HEK293T (cell line): Measurements from ENCODE around the gene NIM1K.
"Not testable (repeated sequence)": the region's sequence is repeated elsewhere in the genome, so short reads cannot be mapped to it uniquely, and the experiment has no call there.

Source experiments
- CTCF ChIA-PET: fragments of 350-600 bp; formaldehyde crosslinking; extraction: SDS; loops from one replicate; lab custom pipeline; 2021; ENCODE audit warnings: antibody characterized with exemption, inconsistent platforms; lab: Yijun Ruan, JAX
- POLR2A ChIA-PET: fragments of 350-600 bp; formaldehyde crosslinking; extraction: SDS; loops from one replicate; lab custom pipeline; 2020; ENCODE audit warnings: antibody characterized with exemption, inconsistent platforms; lab: Yijun Ruan, JAX
- DNase-seq: peaks from one replicate; pipeline ENCODE4 v3.0.0; 2012; ENCODE audit warnings: mixed read lengths; ENCODE audit errors: extremely low spot score
- ARNT ChIP-seq: fragments of 450-650 bp; IDR thresholded peaks from 2 replicates; pipeline ENCODE4 v1.6.1; 2017; ENCODE audit warnings: mild to moderate bottlenecking
- BHLHE40 ChIP-seq: fragments of 450-650 bp; IDR thresholded peaks from 2 replicates; pipeline ENCODE4 v1.6.1; 2016; ENCODE audit warnings: mild to moderate bottlenecking, moderate library complexity, borderline replicate concordance
- CTBP1 ChIP-seq: fragments of 450-650 bp; IDR thresholded peaks from 2 replicates; pipeline ENCODE4 v1.6.1; 2016; ENCODE audit warnings: borderline replicate concordance
- ELF4 ChIP-seq: fragments of 450-650 bp; IDR thresholded peaks from 2 replicates; pipeline ENCODE4 v1.6.1; 2017; ENCODE audit warnings: antibody characterized with exemption
- FOXA1 ChIP-seq: fragments of 450-650 bp; IDR thresholded peaks from 2 replicates; pipeline ENCODE4 v1.6.1; 2016; ENCODE audit warnings: mild to moderate bottlenecking
- FOXK2 ChIP-seq: fragments of 450-650 bp; IDR thresholded peaks from 2 replicates; pipeline ENCODE4 v1.6.1; 2016; ENCODE audit warnings: mild to moderate bottlenecking
- FOXM1 ChIP-seq: fragments of 450-650 bp; IDR thresholded peaks from 2 replicates; pipeline ENCODE4 v1.6.1; 2017; ENCODE audit warnings: mild to moderate bottlenecking, borderline replicate concordance
- HDGF ChIP-seq: fragments of 450-650 bp; IDR thresholded peaks from 2 replicates; pipeline ENCODE4 v1.6.1; 2017; ENCODE audit warnings: antibody characterized with exemption, borderline replicate concordance
- L3MBTL2 ChIP-seq: fragments of 450-650 bp; conservative IDR thresholded peaks from 2 replicates; pipeline ENCODE4 v1.6.1; 2016; ENCODE audit warnings: mild to moderate bottlenecking
- LEF1 ChIP-seq: fragments of 450-650 bp; IDR thresholded peaks from 2 replicates; pipeline ENCODE4 v1.6.1; 2017; ENCODE audit warnings: mild to moderate bottlenecking, borderline replicate concordance
- NFRKB ChIP-seq: fragments of 450-650 bp; IDR thresholded peaks from 2 replicates; pipeline ENCODE4 v1.6.1; 2016; ENCODE audit warnings: mild to moderate bottlenecking, moderate library complexity
- SP1 ChIP-seq: fragments of 450-650 bp; IDR thresholded peaks from 2 replicates; pipeline ENCODE4 v1.6.1; 2017
- SUZ12 ChIP-seq: fragments of 450-650 bp; IDR thresholded peaks from 2 replicates; pipeline ENCODE4 v1.6.1; 2016; ENCODE audit warnings: mild to moderate bottlenecking
- TARDBP ChIP-seq: fragments of 450-650 bp; IDR thresholded peaks from 2 replicates; pipeline ENCODE4 v1.6.1; 2016
- ZNF384 ChIP-seq: fragments of 450-650 bp; IDR thresholded peaks from 2 replicates; pipeline ENCODE4 v1.6.1; 2016
- TF ChIP-seq, protein P1 (sequence below): fragments of 450-650 bp; IDR thresholded peaks from 2 replicates; pipeline ENCODE4 v1.6.1; 2016

NIM1K gene

DNA sequence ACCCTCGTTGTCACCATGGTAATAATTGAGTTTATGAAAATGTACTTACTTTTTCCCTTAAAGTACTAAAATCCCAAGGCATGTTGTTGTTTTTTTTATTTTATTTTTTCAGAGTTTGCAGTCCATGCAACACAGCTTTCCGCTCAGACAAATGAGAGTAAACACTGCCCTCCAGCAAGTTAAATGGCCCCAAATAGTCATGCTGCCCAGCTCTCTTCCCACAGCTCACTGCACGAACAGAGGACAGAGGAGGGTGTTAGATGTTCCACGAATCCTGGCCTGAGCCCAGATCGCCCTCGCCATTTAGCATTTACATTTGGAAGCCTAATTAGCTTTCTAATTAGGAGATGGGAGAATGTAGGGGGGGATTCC lies 1.9 kb downstream of the NIM1K start:
- POLR2A ChIA-PET: interaction anchor here (1.1 to 1.8 kb wide), 2 partner anchors 9 to 73 kb away, joined by 4 to 7 read pairs; partner anchors contain the start of gene ZNF131
- no peak for TF ChIP-seq L3MBTL2
- no peak for TF ChIP-seq FOXK2
- no peak for TF ChIP-seq SUZ12
- TF ChIP-seq, protein P1, sequence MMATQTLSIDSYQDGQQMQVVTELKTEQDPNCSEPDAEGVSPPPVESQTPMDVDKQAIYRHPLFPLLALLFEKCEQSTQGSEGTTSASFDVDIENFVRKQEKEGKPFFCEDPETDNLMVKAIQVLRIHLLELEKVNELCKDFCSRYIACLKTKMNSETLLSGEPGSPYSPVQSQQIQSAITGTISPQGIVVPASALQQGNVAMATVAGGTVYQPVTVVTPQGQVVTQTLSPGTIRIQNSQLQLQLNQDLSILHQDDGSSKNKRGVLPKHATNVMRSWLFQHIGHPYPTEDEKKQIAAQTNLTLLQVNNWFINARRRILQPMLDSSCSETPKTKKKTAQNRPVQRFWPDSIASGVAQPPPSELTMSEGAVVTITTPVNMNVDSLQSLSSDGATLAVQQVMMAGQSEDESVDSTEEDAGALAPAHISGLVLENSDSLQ: no peak
- no peak for TF ChIP-seq BHLHE40
- TF ChIP-seq TARDBP: no peak
- no peak for TF ChIP-seq HDGF
- no peak for TF ChIP-seq ELF4
- TF ChIP-seq ZNF384: no peak
- TF ChIP-seq SP1: no peak
- no peak for TF ChIP-seq LEF1
- no peak for TF ChIP-seq CTBP1
- TF ChIP-seq FOXM1: no peak
- TF ChIP-seq FOXA1: no peak
- DNase-seq: no peak
- CTCF ChIA-PET: no interaction called here

DNA sequence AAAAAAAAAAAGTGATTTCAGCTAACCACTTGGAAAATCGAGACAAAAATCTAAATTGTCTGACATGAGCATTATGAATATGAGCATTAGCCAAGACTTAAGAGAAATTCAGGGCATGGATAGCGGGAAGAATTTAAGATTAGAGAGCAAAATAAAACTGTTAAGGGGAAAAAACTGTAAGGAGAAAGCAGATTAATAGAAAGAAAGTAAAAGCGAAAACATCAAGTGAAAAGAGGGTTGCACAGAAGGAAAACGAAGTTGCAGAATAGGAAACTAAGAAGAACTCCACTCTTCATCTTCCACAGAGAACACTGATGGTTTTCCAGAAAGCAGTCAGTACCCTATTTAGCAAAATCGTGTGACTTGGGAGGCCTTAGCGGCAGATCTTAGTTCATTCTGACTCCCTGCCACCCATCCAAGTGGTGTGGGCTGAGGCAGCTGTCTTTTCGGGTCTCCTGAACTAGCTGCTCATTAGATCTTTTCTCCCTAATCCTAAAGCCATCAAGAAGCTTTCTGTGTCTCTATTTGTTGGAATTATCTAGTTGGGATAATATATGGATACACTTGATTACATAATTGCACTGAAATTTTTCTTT lies 3.7 kb downstream of the NIM1K start:
- TF ChIP-seq FOXK2 (no peak), BHLHE40 (no peak), LEF1 (no peak)
- ChIA-PET POLR2A (no interaction called here), CTCF (interaction anchor here (0.6 to 0.8 kb wide), 2 partner anchors 75 to 111 kb away, joined by 3 read pairs; no protein-coding TSS in a partner anchor)
- DNase-seq: no peak

DNA sequence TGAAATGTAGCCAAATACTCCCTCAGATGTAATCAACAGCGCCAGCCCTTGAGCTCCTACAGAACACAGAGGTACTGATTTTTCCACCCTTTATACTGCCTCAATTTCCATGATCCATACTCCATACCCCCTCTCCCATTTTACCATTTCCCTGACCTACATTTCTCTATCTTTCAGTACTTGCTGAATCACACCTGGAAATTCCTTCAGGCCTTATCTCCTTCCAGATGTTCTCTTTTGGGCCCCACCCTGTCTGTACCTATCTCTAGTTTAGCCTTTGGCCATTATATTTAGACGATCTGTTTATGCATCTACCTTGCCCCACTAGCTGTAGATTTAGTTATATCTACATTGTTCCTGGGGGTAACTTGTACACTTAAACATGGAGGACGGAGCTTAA lies 5.5 kb downstream of the NIM1K start:
- no peak for TF ChIP-seq NFRKB
- no peak for TF ChIP-seq ELF4
- no peak for TF ChIP-seq SUZ12
- no peak for TF ChIP-seq TARDBP
- TF ChIP-seq FOXM1: no peak
- POLR2A ChIA-PET: no interaction called here
- CTCF ChIA-PET: interaction anchor here (1.1 kb wide), 1 partner anchor 192 kb away, joined by 3 read pairs; no protein-coding TSS in a partner anchor
- no peak for DNase-seq

DNA sequence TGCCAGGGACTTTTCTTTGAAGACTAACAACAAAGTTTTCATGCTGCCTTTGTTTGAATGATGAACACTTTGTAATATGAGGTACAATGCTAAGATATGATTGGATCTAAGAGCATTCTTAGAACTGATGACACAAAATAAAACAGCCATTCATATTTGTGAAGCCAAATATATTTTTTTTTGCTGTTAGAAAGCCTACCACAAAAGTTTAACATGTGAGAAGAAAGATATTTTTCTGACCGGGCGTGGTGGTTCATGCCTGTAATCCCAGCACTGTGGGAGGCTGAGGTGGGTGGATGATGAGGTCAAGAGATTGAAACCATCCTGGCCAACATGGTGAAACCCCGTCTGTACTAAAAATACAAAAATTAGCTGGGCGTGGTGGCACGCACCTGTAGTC lies 9.4 kb downstream of the NIM1K start:
- DNase-seq: not testable (repeated sequence)
- ChIA-PET CTCF (interaction anchor here (0.7 kb wide), 1 partner anchor 95 kb away, joined by 4 read pairs; no protein-coding TSS in a partner anchor), POLR2A (interaction anchor here (1.2 kb wide), 1 partner anchor 80 kb away, joined by 3 read pairs; the partner anchor contains the start of gene ZNF131)

DNA sequence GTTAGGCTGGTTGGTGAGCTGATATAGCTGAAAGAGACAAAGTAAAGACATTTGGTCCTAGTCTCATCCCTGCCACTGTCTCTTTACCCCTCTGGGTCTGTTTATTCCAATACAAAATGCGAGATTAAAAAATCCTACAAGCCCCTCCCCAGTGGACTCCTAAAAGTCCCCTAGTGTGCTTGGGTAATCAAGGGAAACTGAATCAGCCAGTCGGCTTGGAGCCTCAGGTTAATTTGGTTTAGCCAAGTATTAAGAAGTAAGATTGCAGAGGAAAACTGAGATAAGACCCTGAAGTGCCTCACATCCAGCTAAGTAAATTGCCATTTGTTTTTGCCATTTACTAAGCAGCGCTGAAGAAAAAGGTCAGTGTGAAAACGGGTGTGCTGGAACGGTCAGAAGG lies 10.4 kb downstream of the NIM1K start:
- no peak for DNase-seq
- TF ChIP-seq FOXM1: no peak
- TF ChIP-seq CTBP1: no peak
- TF ChIP-seq FOXK2: no peak
- TF ChIP-seq L3MBTL2: no peak
- no peak for TF ChIP-seq LEF1
- TF ChIP-seq SUZ12: no peak
- TF ChIP-seq HDGF: no peak
- no peak for TF ChIP-seq ELF4
- no peak for TF ChIP-seq TARDBP
- TF ChIP-seq, protein P1: no peak
- TF ChIP-seq ARNT: no peak
- TF ChIP-seq ZNF384: no peak
- no peak for TF ChIP-seq NFRKB
- TF ChIP-seq SP1: no peak
- no peak for TF ChIP-seq BHLHE40
- TF ChIP-seq FOXA1: no peak
- POLR2A ChIA-PET: interaction anchor here (1.2 to 1.4 kb wide), 2 partner anchors 9 to 81 kb away, joined by 3 to 4 read pairs; partner anchors contain the start of gene ZNF131
- CTCF ChIA-PET: interaction anchor here (0.6 kb wide), 1 partner anchor 296 kb away, joined by 4 read pairs; no protein-coding TSS in a partner anchor

DNA sequence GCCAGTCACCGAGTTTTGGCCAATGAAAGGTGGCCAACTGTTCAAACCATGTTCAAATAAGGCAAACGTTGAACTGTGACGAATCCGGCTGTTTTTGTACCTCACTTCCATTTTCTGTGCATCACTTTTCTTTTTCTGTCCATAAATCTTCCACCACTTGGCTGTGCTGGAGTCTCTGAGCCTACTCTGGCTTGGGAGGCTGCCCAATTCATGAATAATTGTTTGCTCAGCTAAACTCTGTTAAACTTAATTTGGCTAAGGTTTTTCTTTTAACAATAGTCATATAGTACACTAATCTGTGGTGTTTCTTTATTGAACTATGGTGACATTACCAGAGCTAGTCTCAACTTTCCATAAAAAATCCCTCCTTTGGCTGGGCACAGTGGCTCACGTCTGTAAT lies 11.3 kb downstream of the NIM1K start:
- DNase-seq: no peak
- CTCF ChIA-PET: no interaction called here
- TF ChIP-seq, protein P1: no peak
- no peak for TF ChIP-seq HDGF
- no peak for TF ChIP-seq ELF4
- TF ChIP-seq ARNT: no peak
- TF ChIP-seq SUZ12: no peak
- no peak for TF ChIP-seq FOXM1
- TF ChIP-seq LEF1: no peak
- no peak for TF ChIP-seq TARDBP
- no peak for TF ChIP-seq ZNF384
- TF ChIP-seq L3MBTL2: no peak
- TF ChIP-seq BHLHE40: no peak
- no peak for TF ChIP-seq FOXK2
- TF ChIP-seq FOXA1: no peak
- no peak for TF ChIP-seq CTBP1
- POLR2A ChIA-PET: interaction anchor here (1.4 kb wide), 1 partner anchor 10 kb away, joined by 4 read pairs; no protein-coding TSS in a partner anchor

DNA sequence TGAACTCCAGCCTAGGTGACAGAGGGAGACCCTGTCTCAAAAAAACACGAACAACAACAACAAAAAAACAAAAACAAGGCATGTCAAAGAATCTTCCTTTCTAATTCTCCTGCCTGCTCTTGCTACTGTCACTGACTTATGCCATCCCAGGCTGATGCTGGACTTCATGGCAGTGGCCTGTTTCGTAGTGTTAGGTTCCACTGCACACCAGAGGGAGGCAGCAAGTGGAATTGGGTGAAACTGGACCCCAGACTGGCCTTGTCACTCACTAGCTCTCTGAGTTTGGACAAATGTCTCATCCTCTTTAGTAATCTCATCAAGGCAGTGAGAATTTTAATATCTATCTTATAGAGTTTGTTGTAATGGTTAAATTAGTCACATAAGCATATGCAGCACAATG lies 12.9 kb downstream of the NIM1K start:
- TF ChIP-seq, protein P1: no peak
- TF ChIP-seq ELF4: no peak
- no peak for TF ChIP-seq FOXK2
- no peak for TF ChIP-seq ARNT
- no peak for TF ChIP-seq FOXA1
- TF ChIP-seq L3MBTL2: no peak
- no peak for TF ChIP-seq SUZ12
- no peak for TF ChIP-seq LEF1
- no peak for TF ChIP-seq BHLHE40
- no peak for TF ChIP-seq HDGF
- no peak for TF ChIP-seq NFRKB
- TF ChIP-seq FOXM1: no peak
- TF ChIP-seq CTBP1: no peak
- no peak for TF ChIP-seq TARDBP
- no peak for TF ChIP-seq ZNF384
- no peak for TF ChIP-seq SP1
- CTCF ChIA-PET: no interaction called here
- POLR2A ChIA-PET: no interaction called here
- DNase-seq: no peak
